WI38 (cell line): ENCODE measurements around the gene CCL4.

Experiments used
- H3K4me3 ChIP-seq: 2 replicates; pipeline ENCODE4 v1.5.1; 2011; ENCODE audit warnings: low read depth, mild to moderate bottlenecking, control low read depth, low read length
- TF ChIP-seq, protein P1 (sequence below): IDR thresholded peaks from 2 replicates; pipeline ENCODE4 v1.5.1; 2012; ENCODE audit warnings: low read depth, mild to moderate bottlenecking, control low read depth, low read length

The CCL4 gene

DNA sequence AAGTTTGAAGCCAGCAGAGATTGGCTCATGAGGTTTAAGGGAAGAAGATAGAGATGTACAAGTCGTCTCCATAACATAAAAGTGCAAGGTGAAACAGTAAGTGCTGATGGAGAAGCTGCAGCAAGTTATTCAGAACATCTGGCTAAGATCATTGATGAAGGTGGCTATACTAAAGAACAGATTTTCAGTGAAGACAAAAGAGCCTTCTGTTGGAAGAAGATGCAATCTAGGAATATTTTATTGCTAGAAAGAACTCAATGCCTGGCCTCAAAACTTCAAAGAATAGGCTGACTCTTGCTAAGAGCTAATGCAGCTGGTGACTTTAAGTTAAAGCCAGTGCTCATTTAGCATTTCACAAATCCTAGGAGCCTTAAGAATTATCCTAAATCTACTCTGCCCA, 26.0 kb downstream of the CCL4 start:
- no peak overlapping the region for H3K4me3 ChIP-seq
- TF ChIP-seq, protein P1, sequence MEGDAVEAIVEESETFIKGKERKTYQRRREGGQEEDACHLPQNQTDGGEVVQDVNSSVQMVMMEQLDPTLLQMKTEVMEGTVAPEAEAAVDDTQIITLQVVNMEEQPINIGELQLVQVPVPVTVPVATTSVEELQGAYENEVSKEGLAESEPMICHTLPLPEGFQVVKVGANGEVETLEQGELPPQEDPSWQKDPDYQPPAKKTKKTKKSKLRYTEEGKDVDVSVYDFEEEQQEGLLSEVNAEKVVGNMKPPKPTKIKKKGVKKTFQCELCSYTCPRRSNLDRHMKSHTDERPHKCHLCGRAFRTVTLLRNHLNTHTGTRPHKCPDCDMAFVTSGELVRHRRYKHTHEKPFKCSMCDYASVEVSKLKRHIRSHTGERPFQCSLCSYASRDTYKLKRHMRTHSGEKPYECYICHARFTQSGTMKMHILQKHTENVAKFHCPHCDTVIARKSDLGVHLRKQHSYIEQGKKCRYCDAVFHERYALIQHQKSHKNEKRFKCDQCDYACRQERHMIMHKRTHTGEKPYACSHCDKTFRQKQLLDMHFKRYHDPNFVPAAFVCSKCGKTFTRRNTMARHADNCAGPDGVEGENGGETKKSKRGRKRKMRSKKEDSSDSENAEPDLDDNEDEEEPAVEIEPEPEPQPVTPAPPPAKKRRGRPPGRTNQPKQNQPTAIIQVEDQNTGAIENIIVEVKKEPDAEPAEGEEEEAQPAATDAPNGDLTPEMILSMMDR, result no peak

DNA sequence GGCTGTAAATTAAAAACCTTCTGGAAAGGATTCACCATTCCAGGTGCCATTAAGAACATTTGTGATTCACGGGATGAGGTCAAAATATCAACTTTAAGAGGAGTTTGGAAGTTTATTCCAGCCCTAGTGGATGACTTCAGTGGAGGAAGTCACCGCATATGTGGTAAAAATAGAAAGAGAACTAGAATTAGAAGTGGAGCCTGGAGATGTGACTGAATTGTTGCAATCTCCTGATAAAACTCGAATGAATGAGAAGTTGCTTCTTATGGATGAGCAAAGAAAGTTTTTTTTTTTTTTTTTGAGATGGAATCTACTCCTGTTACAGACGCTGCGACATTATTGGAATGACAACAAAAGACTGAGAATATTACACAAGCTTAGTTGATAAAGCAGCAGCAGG, 26.7 kb downstream of the CCL4 start:
- TF ChIP-seq, protein P1, result no peak
- H3K4me3 ChIP-seq, result no peak overlapping the region

DNA sequence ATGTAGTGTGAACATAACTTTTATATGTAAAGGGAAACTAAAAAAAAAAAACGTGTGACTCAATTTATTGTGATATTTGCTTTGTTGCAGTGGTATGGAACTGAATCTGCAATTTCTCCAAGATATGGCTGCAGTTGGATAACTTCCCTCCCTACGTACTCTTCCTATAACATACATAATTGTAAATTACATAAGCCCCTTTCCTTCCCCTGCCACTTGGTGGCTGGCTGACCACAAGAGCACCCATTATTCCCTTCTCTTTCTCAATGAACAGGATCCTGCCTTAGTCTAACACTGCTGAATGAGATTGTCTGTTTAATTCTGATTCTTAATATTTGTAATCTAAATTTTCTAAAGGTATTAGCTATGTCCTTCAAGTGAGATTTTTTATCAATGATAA, 27.8 kb downstream of the CCL4 start:
- H3K4me3 ChIP-seq, result no peak overlapping the region
- TF ChIP-seq, protein P1, result no peak

DNA sequence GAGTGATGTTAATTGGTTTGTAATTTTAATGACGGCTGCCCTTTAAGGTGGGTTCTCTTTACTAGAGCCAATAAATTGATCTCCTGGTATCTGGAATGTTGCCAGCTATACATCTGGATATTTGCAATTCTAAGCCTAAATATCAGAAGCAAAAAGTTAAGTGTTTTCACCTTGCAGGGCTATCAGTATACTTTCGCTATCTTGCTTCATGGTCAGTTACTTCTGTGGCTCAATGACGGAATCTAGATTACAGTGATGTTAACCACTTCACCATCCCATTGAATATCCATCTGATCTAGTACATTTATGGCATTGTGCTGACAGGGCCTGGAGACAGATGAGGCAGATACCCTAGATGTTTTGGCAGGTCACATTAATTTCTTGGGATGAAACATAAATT, 28.3 kb downstream of the CCL4 start:
- no peak overlapping the region for H3K4me3 ChIP-seq
- TF ChIP-seq, protein P1, result no peak

DNA sequence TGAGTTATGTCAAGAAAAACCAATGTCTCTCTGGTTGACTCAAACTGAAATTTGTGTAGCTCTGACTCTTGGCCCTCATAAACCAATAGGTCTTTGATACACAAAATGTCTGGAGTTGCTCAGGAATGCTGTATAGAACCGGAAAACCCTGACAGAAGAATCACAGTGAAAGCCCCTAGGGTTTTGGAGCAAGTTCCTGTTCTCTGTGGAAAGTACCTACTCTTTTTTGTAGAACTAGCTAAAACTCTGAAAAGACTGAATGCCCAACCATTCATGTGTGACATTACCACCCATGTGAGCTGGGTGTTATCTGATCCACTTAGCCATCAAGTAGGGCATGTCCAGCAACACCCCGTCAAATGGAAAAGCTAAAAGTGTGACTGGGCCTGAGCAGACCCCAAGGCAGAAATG, 28.8 kb downstream of the CCL4 start:
- TF ChIP-seq, protein P1, result no peak
- H3K4me3 ChIP-seq, result no peak overlapping the region

DNA sequence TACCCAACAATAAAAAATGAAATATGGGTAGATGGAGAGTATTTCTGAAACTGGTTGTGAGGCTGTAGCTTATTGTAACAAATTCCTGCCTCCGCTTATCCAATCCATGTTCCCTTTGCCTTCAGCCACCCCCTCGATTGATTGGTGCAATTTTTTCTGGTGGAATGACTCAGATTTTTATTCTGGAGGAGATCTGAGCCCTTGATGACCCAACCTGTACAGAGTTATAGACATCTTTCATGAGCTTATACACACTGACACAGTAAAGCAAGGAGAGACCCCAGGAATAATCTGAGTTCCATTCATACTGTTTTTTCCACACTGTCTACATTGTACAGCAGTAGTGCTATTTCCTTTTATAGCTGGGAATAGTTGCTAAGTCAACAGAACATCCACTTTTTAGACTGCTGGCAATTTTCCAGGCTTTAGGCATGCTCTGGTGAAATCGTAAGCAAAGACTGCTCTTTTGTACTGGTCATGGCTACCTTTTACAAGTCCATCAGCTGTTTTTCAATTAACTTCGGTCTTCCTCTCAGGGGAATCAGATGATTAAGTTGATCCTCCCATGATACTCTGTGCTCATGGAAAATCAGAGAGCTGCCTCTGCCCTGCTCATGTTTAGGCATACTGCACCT, 30.1 kb downstream of the CCL4 start:
- TF ChIP-seq, protein P1, result no peak

DNA sequence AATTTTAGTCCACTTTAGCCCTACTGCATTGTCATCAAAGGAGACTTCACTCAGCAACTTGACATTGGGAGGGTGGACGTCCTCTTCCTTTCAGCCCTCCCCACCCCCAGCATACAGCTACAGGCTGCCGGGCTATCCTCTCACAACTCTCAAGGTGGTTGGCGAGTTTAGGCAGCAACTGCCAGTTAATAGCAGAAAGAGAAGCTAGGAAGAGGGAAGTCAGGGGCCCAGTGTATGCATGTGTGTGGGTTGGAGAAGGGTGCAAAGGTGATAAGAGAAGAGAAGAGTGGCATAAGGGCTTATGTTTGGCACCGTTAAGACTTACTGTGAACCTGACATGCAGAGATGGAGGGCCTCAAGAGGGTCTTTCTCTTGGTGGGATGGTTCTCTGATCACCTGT, 31.8 kb downstream of the CCL4 start:
- TF ChIP-seq, protein P1, result no peak

More for the DNA sequence above, 30.1 kb downstream of the CCL4 start:
- no peak overlapping the region for H3K4me3 ChIP-seq

More for the DNA sequence above, 31.8 kb downstream of the CCL4 start:
- H3K4me3 ChIP-seq, result no peak overlapping the region
